C4-2B (cell line): ENCODE results near the gene ART3.

Source experiments
- ZFX ChIP-seq: fragments of 450-650 bp; IDR thresholded peaks from 2 replicates; pipeline ENCODE4 v1.6.1; 2017
- TF ChIP-seq, protein P1 (sequence below): fragments of 450-650 bp; conservative IDR thresholded peaks from 2 replicates; pipeline ENCODE4 v1.5.1; 2017; ENCODE audit warnings: mild to moderate bottlenecking

DNA sequence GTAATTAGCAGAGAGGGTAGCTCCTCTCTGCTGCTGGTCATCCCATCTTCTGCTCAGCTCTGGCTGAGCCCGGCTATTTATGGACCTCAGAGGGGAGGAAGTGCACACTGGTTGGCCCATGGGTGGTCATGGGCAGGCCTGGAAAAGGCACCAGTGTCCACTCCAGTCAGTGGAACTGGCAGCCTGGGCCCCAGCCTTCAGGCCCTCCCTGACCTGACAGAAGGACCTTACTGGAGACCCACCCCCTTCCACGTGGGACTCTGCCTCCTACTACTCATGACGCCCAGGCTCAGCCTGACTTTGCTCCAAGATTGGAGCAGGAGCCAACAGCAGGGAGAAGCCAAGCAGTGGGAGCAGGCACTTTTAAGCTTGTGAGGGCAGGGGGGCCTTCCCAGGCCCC, 8.0 kb upstream of the ART3 start:
- TF ChIP-seq, protein P1, sequence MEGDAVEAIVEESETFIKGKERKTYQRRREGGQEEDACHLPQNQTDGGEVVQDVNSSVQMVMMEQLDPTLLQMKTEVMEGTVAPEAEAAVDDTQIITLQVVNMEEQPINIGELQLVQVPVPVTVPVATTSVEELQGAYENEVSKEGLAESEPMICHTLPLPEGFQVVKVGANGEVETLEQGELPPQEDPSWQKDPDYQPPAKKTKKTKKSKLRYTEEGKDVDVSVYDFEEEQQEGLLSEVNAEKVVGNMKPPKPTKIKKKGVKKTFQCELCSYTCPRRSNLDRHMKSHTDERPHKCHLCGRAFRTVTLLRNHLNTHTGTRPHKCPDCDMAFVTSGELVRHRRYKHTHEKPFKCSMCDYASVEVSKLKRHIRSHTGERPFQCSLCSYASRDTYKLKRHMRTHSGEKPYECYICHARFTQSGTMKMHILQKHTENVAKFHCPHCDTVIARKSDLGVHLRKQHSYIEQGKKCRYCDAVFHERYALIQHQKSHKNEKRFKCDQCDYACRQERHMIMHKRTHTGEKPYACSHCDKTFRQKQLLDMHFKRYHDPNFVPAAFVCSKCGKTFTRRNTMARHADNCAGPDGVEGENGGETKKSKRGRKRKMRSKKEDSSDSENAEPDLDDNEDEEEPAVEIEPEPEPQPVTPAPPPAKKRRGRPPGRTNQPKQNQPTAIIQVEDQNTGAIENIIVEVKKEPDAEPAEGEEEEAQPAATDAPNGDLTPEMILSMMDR: no peak
- TF ChIP-seq ZFX: no peak
